LHCN-M2 (cell line): ENCODE data around the gene HSPA4. TPM values are rescaled to one million over a fixed set of nuclear protein-coding genes. Genes with fewer than 3 reads are reported as not detected.
"Not testable (repeated sequence)": the region's sequence is repeated elsewhere in the genome, so short reads cannot be mapped to it uniquely, and the experiment has no call there.

Source experiments
- DNase-seq: peaks from one replicate; pipeline ENCODE4 v3.0.0-alpha.2; 2012; ENCODE audit warnings: low read depth
- total RNA-seq: library from RNA; depleted of rRNA; stranded (reverse); fragments of >200 nt; gene quantifications from 2 replicates; pipeline ENCODE4 v1.2.3, GENCODE V29; 2014

Gene HSPA4
- total RNA-seq, 1 experiment from 2014 or later = 153 TPM

GRCh38 chr5:133122711-133123110 is 70.9 kb downstream of the HSPA4 start:
- no peak for DNase-seq

GRCh38 chr5:133123297-133123696 is 71.5 kb downstream of the HSPA4 start:
- no peak for DNase-seq

- DNase-seq = no peak
These were observed 73.1 kb downstream of the HSPA4 start for GRCh38 chr5:133124891-133125290.

- DNase-seq = no peak
These were observed 76.3 kb downstream of the HSPA4 start for GRCh38 chr5:133128066-133128465.

- DNase-seq = no peak
These were observed 77.5 kb downstream of the HSPA4 start for GRCh38 chr5:133129289-133129688.

GRCh38 chr5:133129950-133130349 is 78.1 kb downstream of the HSPA4 start:
- DNase-seq = no peak

- DNase-seq = no peak
These were observed 78.7 kb downstream of the HSPA4 start for GRCh38 chr5:133130387-133131118.

GRCh38 chr5:133132717-133133116 is 80.9 kb downstream of the HSPA4 start:
- no peak for DNase-seq

GRCh38 chr5:133133241-133133640 is 81.4 kb downstream of the HSPA4 start:
- DNase-seq = not testable (repeated sequence)

- not testable (repeated sequence) for DNase-seq
These were observed 85.1 kb downstream of the HSPA4 start for GRCh38 chr5:133136890-133137289.

- DNase-seq = no peak
These were observed 88.5 kb downstream of the HSPA4 start for GRCh38 chr5:133140311-133140710.

GRCh38 chr5:133141746-133142145 is 89.9 kb downstream of the HSPA4 start:
- DNase-seq = no peak

GRCh38 chr5:133142782-133143181 is 91.0 kb downstream of the HSPA4 start:
- no peak for DNase-seq

- no peak for DNase-seq
These were observed 92.6 kb downstream of the HSPA4 start for GRCh38 chr5:133144245-133144981.

GRCh38 chr5:133145436-133146170 is 93.8 kb downstream of the HSPA4 start:
- peak; percentile 38 for DNase-seq

GRCh38 chr5:133147411-133147810 is 95.6 kb downstream of the HSPA4 start:
- DNase-seq = peak; percentile 14

GRCh38 chr5:133147815-133148567 is 96.2 kb downstream of the HSPA4 start:
- DNase-seq = no peak

GRCh38 chr5:133149345-133149744 is 97.5 kb downstream of the HSPA4 start:
- no peak for DNase-seq

- DNase-seq = no peak
These were observed 99.2 kb downstream of the HSPA4 start for GRCh38 chr5:133150909-133151544.

- DNase-seq = no peak
These were observed 102.7 kb downstream of the HSPA4 start for GRCh38 chr5:133154274-133155075.
